Endothelial cell of umbilical vein (primary cell): Measurements from ENCODE around the gene MKLN1. TPM values are rescaled to one million over a fixed set of nuclear protein-coding genes. Genes with fewer than 3 reads are reported as not detected.

Experiments used
- BruUV-seq: library from RNA; stranded (reverse); fragments of 400-500 nt; replicated peaks from 2 replicates; lab custom pipeline; 2021; lab: Mats Ljungman, UMichigan
- CTCF ChIA-PET: fragments of 300-600, 350-600 bp; sonication (Branson Sonifier 250); formaldehyde crosslinking; loops from one replicate; lab custom pipeline; 2021; ENCODE audit warnings: antibody characterized with exemption, inconsistent platforms; lab: Charles Lee
- POLR2A ChIA-PET: fragments of 300-600, 350-600 bp; sonication (Branson Sonifier 250); formaldehyde crosslinking; loops from one replicate; lab custom pipeline; 2021; ENCODE audit warnings: antibody characterized with exemption, inconsistent platforms; lab: Charles Lee
- DNase-seq: peaks from one replicate; pipeline ENCODE4 v3.0.0-alpha.2; 2011; ENCODE audit warnings: low read depth, low spot score
- FAIRE-seq: peaks from 2 replicates; lab custom pipeline; 2011; peaks lifted over from hg19 to GRCh38; lab: Jason Lieb, UNC
- H2AFZ ChIP-seq: 2 replicates; pipeline ENCODE4 v1.6.0; 2012; ENCODE audit warnings: low read depth, low read length, control low read depth, inconsistent platforms
- H3K27ac ChIP-seq: 2 replicates; pipeline ENCODE4 v1.5.1; 2011; ENCODE audit warnings: low read depth, mild to moderate bottlenecking, control low read depth, low read length, moderate library complexity; ENCODE audit not compliant: insufficient read depth
- H3K27me3 ChIP-seq, 2 experiments: 2 replicates each; pipeline versions ENCODE4 v1.6.0 to v1.6.1; 2011; ENCODE audit warnings: low read length in 2 of 2, mixed read lengths in 1 of 2; ENCODE audit not compliant: control insufficient read depth in 2 of 2, insufficient read depth in 2 of 2
- H3K36me3 ChIP-seq, 2 experiments: 2 replicates in 1 of 2; 3 replicates in 1 of 2; pipeline ENCODE4 v1.5.1; 2011; ENCODE audit warnings: low read length in 2 of 2, mild to moderate bottlenecking in 1 of 2, moderate library complexity in 1 of 2; ENCODE audit not compliant: control insufficient read depth in 2 of 2, insufficient read depth in 2 of 2; ENCODE audit errors: extremely low read depth in 1 of 2
- H3K4me1 ChIP-seq: 3 replicates; pipeline ENCODE4 v1.5.1; 2011; ENCODE audit warnings: mild to moderate bottlenecking, low read length; ENCODE audit not compliant: control insufficient read depth, insufficient read depth; ENCODE audit errors: extremely low read depth
- H3K4me2 ChIP-seq: 2 replicates; pipeline ENCODE4 v1.6.1; 2011; ENCODE audit warnings: low read length, control low read depth, mixed read lengths; ENCODE audit not compliant: insufficient read depth
- H3K4me3 ChIP-seq, 3 experiments: fragments of 200-600 bp in 1 of 3; sonication (generic), shearing (Covaris generic) in 1 of 3; replicated peaks in 1 of 3; 2 replicates each; pipeline ENCODE4 v1.5.1; 2011 to 2016; ENCODE audit warnings: control low read depth in 3 of 3, low read length in 3 of 3, mild to moderate bottlenecking in 2 of 3, inconsistent platforms in 1 of 3, low read depth in 1 of 3, moderate library complexity in 1 of 3; ENCODE audit not compliant: insufficient read depth in 1 of 3
- H3K79me2 ChIP-seq: 2 replicates; pipeline ENCODE4 v1.6.0; 2012; ENCODE audit warnings: low read length, inconsistent platforms; ENCODE audit not compliant: control insufficient read depth, insufficient read depth
- H3K9ac ChIP-seq: replicated peaks from 2 replicates; pipeline ENCODE3; 2011; ENCODE audit warnings: low read length, control low read depth; ENCODE audit not compliant: insufficient read depth; ENCODE audit errors: extremely low read depth
- H3K9me1 ChIP-seq: replicated peaks from 3 replicates; pipeline ENCODE4 v1.6.0; 2011; ENCODE audit warnings: mild to moderate bottlenecking, low read length; ENCODE audit not compliant: control insufficient read depth, insufficient read depth; ENCODE audit errors: extremely low read depth
- H3K9me3 ChIP-seq: replicated peaks from 2 replicates; pipeline ENCODE4 v1.5.1; 2012; ENCODE audit warnings: low read length, inconsistent platforms; ENCODE audit not compliant: control insufficient read depth, insufficient read depth
- H4K20me1 ChIP-seq: replicated peaks from 2 replicates; pipeline ENCODE3; 2011; ENCODE audit warnings: mild to moderate bottlenecking, low read length; ENCODE audit not compliant: control insufficient read depth, insufficient read depth; ENCODE audit errors: extremely low read depth
- CTCF ChIP-seq, 2 donors: IDR thresholded peaks; 1 replicate in 1 of 2; 2 replicates in 1 of 2; pipeline ENCODE4 v1.5.1; 2011; ENCODE audit warnings: low read length in 2 of 2, mild to moderate bottlenecking in 2 of 2, moderate library complexity in 2 of 2, control low read depth in 1 of 2, inconsistent platforms in 1 of 2, low read depth in 1 of 2; ENCODE audit not compliant: insufficient read depth in 1 of 2; ENCODE audit errors: extremely low read depth in 1 of 2
- EZH2 ChIP-seq: IDR thresholded peaks from 2 replicates; pipeline ENCODE4 v1.6.1; 2012; ENCODE audit warnings: borderline replicate concordance, low read depth, mild to moderate bottlenecking, moderate library complexity, low read length, inconsistent platforms; ENCODE audit not compliant: severe bottlenecking
- FOS ChIP-seq: IDR thresholded peaks from 2 replicates; pipeline ENCODE4 v1.6.1; 2011; ENCODE audit warnings: mild to moderate bottlenecking, low read length, moderate library complexity, borderline replicate concordance; ENCODE audit not compliant: insufficient read depth
- GATA2 ChIP-seq: IDR thresholded peaks from 2 replicates; pipeline ENCODE4 v1.7.0; 2011; ENCODE audit warnings: low read depth, mild to moderate bottlenecking, moderate library complexity, mixed read lengths, low read length; ENCODE audit not compliant: insufficient read length, insufficient read depth
- JUN ChIP-seq: IDR thresholded peaks from 2 replicates; pipeline ENCODE4 v1.6.1; 2011; ENCODE audit warnings: borderline replicate concordance, low read depth; ENCODE audit not compliant: insufficient read length, insufficient read depth
- MYC ChIP-seq: IDR thresholded peaks from one replicate; pipeline ENCODE4 v1.6.1; 2011; ENCODE audit warnings: mild to moderate bottlenecking, low read depth, low read length
- POLR2A ChIP-seq: IDR thresholded peaks from 2 replicates; pipeline ENCODE4 v1.6.1; 2012; ENCODE audit warnings: low read depth, mild to moderate bottlenecking, control low read depth, low read length
- POLR2AphosphoS5 ChIP-seq: IDR thresholded peaks from 2 replicates; pipeline ENCODE4 v1.6.1; 2012; ENCODE audit warnings: low read depth, mild to moderate bottlenecking, control low read depth, low read length, moderate library complexity; ENCODE audit not compliant: insufficient read depth
- dilution Hi-C: fragments of 300-500 bp; cut with MboI; formaldehyde crosslinking; loops from one replicate; pipeline ENCODE4 v1.15.0; 2019; ENCODE audit warnings: low sequenced_read_pairs; ENCODE audit not compliant: extremely low pct_ligation_motif_present
- intact Hi-C: fragments of 100-400 bp; cut with micrococcal nuclease; formaldehyde crosslinking; loops from one replicate; pipeline ENCODE4 v1.10.0; 2022
- polyA plus RNA-seq, 4 experiments: library from polyadenylated mRNA; depleted of rRNA in 3 of 4; stranded (reverse) in 3 of 4; unstranded in 1 of 4; fragments of >200 nt; gene quantifications; 2 replicates each; pipeline versions ENCODE4 v1.2.1 to v1.2.3, GENCODE V29; 2011 to 2012; ENCODE audit warnings: missing spikeins in 1 of 4
- total RNA-seq: library from RNA; stranded (reverse); gene quantifications from 2 replicates; pipeline ENCODE4 v1.2.3, GENCODE V29; 2021
- TF ChIP-seq, protein P1 (sequence below): IDR thresholded peaks from 2 replicates; pipeline ENCODE4 v1.6.1; 2011; ENCODE audit not compliant: insufficient read depth, insufficient read length

MKLN1 gene
- total and polyA plus RNA-seq, 2 donors (not counting 3 experiments of a cell fraction or from before 2014, with no cell fraction given) = 12.2 to 32.1 TPM

- H3K4me3 ChIP-seq = no peak overlapping the region
- ChIA-PET POLR2A (no interaction called here), CTCF (interaction anchor here (1.3 to 8.4 kb wide), 3 partner anchors 38 to 150 kb away, joined by 4 to 79 read pairs (median 29); no protein-coding TSS in a partner anchor)
- peaks cover 8% of the 10 kb centered on the region for H3K4me1 ChIP-seq
- no peaks in the 10 kb centered on the region for H3K9me3 ChIP-seq
- FAIRE-seq (no peak), DNase-seq (no peak)
- H3K9ac ChIP-seq = no peak overlapping the region
- intact Hi-C loops (no loop called here), dilution Hi-C loops (no loop called here)
- peaks cover 18% of the 10 kb centered on the region for H3K79me2 ChIP-seq
- no peaks in the 10 kb centered on the region for H4K20me1 ChIP-seq
- no peaks in the 10 kb centered on the region for H3K9me1 ChIP-seq
- TF ChIP-seq MYC = no peak
- TF ChIP-seq JUN = no peak
- no peak for TF ChIP-seq GATA2
- TF ChIP-seq POLR2A = no peak
- TF ChIP-seq EZH2 = no peak
- TF ChIP-seq CTCF (IDR thresholded peaks at IDR 0.05; ENCODE audit: extremely low read depth in 1 of 2, insufficient read depth in 1 of 2, low read depth in 1 of 2, low read length in 2 of 2) = no peak
- TF ChIP-seq POLR2AphosphoS5 = no peak
- TF ChIP-seq, protein P1, sequence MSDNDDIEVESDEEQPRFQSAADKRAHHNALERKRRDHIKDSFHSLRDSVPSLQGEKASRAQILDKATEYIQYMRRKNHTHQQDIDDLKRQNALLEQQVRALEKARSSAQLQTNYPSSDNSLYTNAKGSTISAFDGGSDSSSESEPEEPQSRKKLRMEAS = no peak
- no peak for TF ChIP-seq FOS
- no peak overlapping the region for H2AFZ ChIP-seq
- BruUV-seq = no TSS peak
- no peak overlapping the region for H3K27ac ChIP-seq
- H3K4me2 ChIP-seq = no peak overlapping the region
- H3K27me3 ChIP-seq = no peaks in the 10 kb centered on the region
- H3K36me3 ChIP-seq = peaks cover 12 to 34% of the 10 kb centered on the region in 2 experiments
Observed at GRCh38 chr7:131506597-131506996, 178.9 kb downstream of the MKLN1 start.
